SK-N-SH (cell line): ENCODE data around the gene EPM2A.

ENCODE experiments used
- CTCF ChIP-seq: fragments of 200-600 bp; sonication (generic); IDR thresholded peaks from 2 replicates; pipeline ENCODE4 v1.6.1; 2017; ENCODE audit warnings: antibody characterized with exemption, mild to moderate bottlenecking, moderate library complexity
- FOXM1 ChIP-seq: IDR thresholded peaks from 2 replicates; pipeline ENCODE4 v1.4.0; 2012; ENCODE audit warnings: low read depth, mild to moderate bottlenecking
- MAX ChIP-seq: IDR thresholded peaks from 2 replicates; pipeline ENCODE4 v1.4.0; 2012; ENCODE audit warnings: low read depth
- TAF1 ChIP-seq: IDR thresholded peaks from 2 replicates; pipeline ENCODE4 v1.6.1; 2012; ENCODE audit warnings: low read depth, mild to moderate bottlenecking, low read length, moderate library complexity, borderline replicate concordance

GRCh38 chr6:145705561-145705960 is 29.8 kb downstream of the EPM2A start:
- TF ChIP-seq CTCF: no peak
- no peak for TF ChIP-seq TAF1
- TF ChIP-seq FOXM1: no peak
- no peak for TF ChIP-seq MAX
